K562 (cell line): ENCODE data around the gene ZNF462. TPM values are rescaled to one million over a fixed set of nuclear protein-coding genes. Genes with fewer than 3 reads are reported as not detected.

Experiments
- ATAC-seq: fragments of 200-7000 bp; cut with Tn5 transposase; 3 replicates; pipeline ENCODE4 v1.9.1; 2020; ENCODE audit warnings: moderate library complexity
- BruUV-seq: library from RNA; stranded (reverse); fragments of 400-500 nt; replicated peaks from 2 replicates; lab custom pipeline; 2021; lab: Mats Ljungman, UMichigan
- CTCF ChIA-PET: fragments of 300-600 bp; formaldehyde crosslinking; extraction: SDS; loops from one replicate; lab custom pipeline; 2021; ENCODE audit warnings: low intra/inter-chr PET ratio; lab: Yijun Ruan, JAX
- POLR2A ChIA-PET: fragments of 300-600, 350-650 bp; sonication (Branson Sonifier 250); formaldehyde crosslinking; extraction: SDS; loops from one replicate; lab custom pipeline; 2021; ENCODE audit warnings: antibody characterized with exemption, inconsistent platforms; lab: Yijun Ruan, JAX
- DNase-seq, 4 experiments: peaks; one replicate each; pipeline versions ENCODE4 v3.0.0 to v3.0.0-alpha.2; 2011 to 2018; ENCODE audit warnings: low spot score in 3 of 4, mixed read lengths in 3 of 4; ENCODE audit errors: extremely low read depth in 1 of 4
- FAIRE-seq: peaks from 2 replicates; lab custom pipeline; 2011; peaks lifted over from hg19 to GRCh38; lab: Jason Lieb, UNC
- H2AFZ ChIP-seq: 2 replicates; pipeline ENCODE4 v1.6.0; 2011; ENCODE audit warnings: low read depth, low read length, control low read depth, inconsistent platforms
- H3K27ac ChIP-seq: fragments of 200-600 bp; 3 replicates; pipeline ENCODE4 v1.8.0; 2011; ENCODE audit warnings: low read depth, mild to moderate bottlenecking, control low read depth, inconsistent platforms, low read length, moderate library complexity, mixed read lengths; ENCODE audit errors: extremely low read depth
- H3K27me3 ChIP-seq, 2 experiments: fragments of 300-600 bp in 1 of 2; 2 replicates in 1 of 2; 3 replicates in 1 of 2; pipeline versions ENCODE4 v1.6.0 to v1.8.0; 2011; ENCODE audit warnings: inconsistent platforms in 2 of 2, low read length in 2 of 2, mild to moderate bottlenecking in 1 of 2, mixed read lengths in 1 of 2, moderate library complexity in 1 of 2; ENCODE audit not compliant: control insufficient read depth in 2 of 2, insufficient read depth in 2 of 2
- H3K36me3 ChIP-seq: fragments of 300-600 bp; 3 replicates; pipeline ENCODE4 v1.8.0; 2011; ENCODE audit warnings: mild to moderate bottlenecking, low read length, inconsistent platforms; ENCODE audit not compliant: control insufficient read depth, insufficient read depth
- H3K4me1 ChIP-seq, 2 experiments: fragments of 200-600 bp in 1 of 2; replicated peaks in 1 of 2; 2 replicates in 1 of 2; 3 replicates in 1 of 2; pipeline versions ENCODE4 v1.5.1 to v1.8.0; 2011; ENCODE audit warnings: inconsistent platforms in 2 of 2, low read length in 2 of 2, mild to moderate bottlenecking in 1 of 2, mixed read lengths in 1 of 2, moderate library complexity in 1 of 2; ENCODE audit not compliant: control insufficient read depth in 2 of 2, insufficient read depth in 2 of 2
- H3K4me2 ChIP-seq: 2 replicates; pipeline ENCODE4 v1.6.1; 2011; ENCODE audit warnings: low read length, control low read depth, inconsistent platforms, mixed read lengths; ENCODE audit not compliant: insufficient read depth
- H3K4me3 ChIP-seq: fragments of 200-600 bp; sonication (generic), shearing (Covaris generic); 2 replicates; pipeline ENCODE4 v1.5.1; 2016; ENCODE audit warnings: control low read depth, inconsistent platforms
- H3K79me2 ChIP-seq: fragments of 200-600 bp; 3 replicates; pipeline ENCODE4 v1.8.0; 2011; ENCODE audit warnings: low read length, inconsistent platforms; ENCODE audit not compliant: control insufficient read depth, insufficient read depth
- H3K9ac ChIP-seq, 2 experiments: 2 replicates each; pipeline versions ENCODE4 v1.6.0 to v1.6.1; 2011; ENCODE audit warnings: low read depth in 2 of 2, low read length in 2 of 2, control low read depth in 1 of 2, inconsistent platforms in 1 of 2, mild to moderate bottlenecking in 1 of 2, mixed read lengths in 1 of 2; ENCODE audit not compliant: insufficient read depth in 1 of 2
- H3K9me1 ChIP-seq: one replicate; pipeline ENCODE4 v1.6.0; 2011; ENCODE audit warnings: inconsistent platforms, mild to moderate bottlenecking, low read length, moderate library complexity; ENCODE audit not compliant: control insufficient read depth, insufficient read depth
- H3K9me3 ChIP-seq: replicated peaks from 2 replicates; pipeline ENCODE4 v1.5.1; 2011; ENCODE audit warnings: low read depth, low read length, inconsistent platforms; ENCODE audit not compliant: control insufficient read depth, insufficient read depth
- H4K20me1 ChIP-seq: replicated peaks from 2 replicates; pipeline ENCODE4 v1.6.1; 2011; ENCODE audit warnings: low read length, inconsistent platforms, mixed read lengths; ENCODE audit not compliant: control insufficient read depth, insufficient read depth
- CBFA2T2 ChIP-seq: fragments of 450-650 bp; conservative IDR thresholded peaks from 2 replicates; pipeline ENCODE4 v1.6.1; 2017; ENCODE audit warnings: mild to moderate bottlenecking
- ELF1 ChIP-seq: fragments of 200-800 bp; sonication (Bioruptor generic); IDR thresholded peaks from 2 replicates; pipeline ENCODE4 v1.6.1; 2016; ENCODE audit warnings: missing genetic modification characterization, missing compliant biosample characterization
- HDAC8 ChIP-seq: fragments of 450-650 bp; IDR thresholded peaks from 2 replicates; pipeline ENCODE4 v1.6.1; 2016; ENCODE audit warnings: mild to moderate bottlenecking, missing genetic modification characterization, moderate library complexity, missing compliant biosample characterization
- NR2F6 ChIP-seq: fragments of 450-650 bp; formaldehyde crosslinking; IDR thresholded peaks from 2 replicates; pipeline ENCODE4 v1.4.0; 2020; ENCODE audit warnings: mild to moderate bottlenecking
- RBM25 ChIP-seq: fragments of 200-400 bp; formaldehyde crosslinking; IDR thresholded peaks from 2 replicates; pipeline ENCODE4 v1.6.1; 2018; ENCODE audit warnings: low read length, low read depth, moderate library complexity; ENCODE audit not compliant: severe bottlenecking
- THRAP3 ChIP-seq: fragments of 450-650 bp; IDR thresholded peaks from 2 replicates; pipeline ENCODE4 v1.6.1; 2016; ENCODE audit warnings: mild to moderate bottlenecking, inconsistent platforms, borderline replicate concordance
- ZNF3 ChIP-seq: fragments of 250-450 bp; sonication (Bioruptor Pico); IDR thresholded peaks from 2 replicates; pipeline ENCODE4 v1.5.0; 2021; ENCODE audit warnings: mild to moderate bottlenecking, moderate library complexity
- ZNF584 ChIP-seq: fragments of 200-800 bp; sonication (Bioruptor generic); IDR thresholded peaks from 2 replicates; pipeline ENCODE4 v1.6.1; 2016; ENCODE audit warnings: low read depth, mild to moderate bottlenecking, missing genetic modification characterization, missing compliant biosample characterization
- WGBS: fragments of 100-300 bp; shearing (Covaris generic); methylation state at CpG from one replicate; pipeline ENCODE4 v1.1.6; 2016; ENCODE audit warnings: low coverage, mixed read lengths; ENCODE audit not compliant: insufficient coverage; ENCODE audit errors: missing lambda C conversion rate; 5-methylcytosine and 5-hydroxymethylcytosine counted together
- in situ Hi-C: fragments of 300-500 bp; cut with MboI; formaldehyde crosslinking; loops from 4 replicates; pipeline ENCODE4 v1.15.0; 2018; ENCODE audit warnings: inconsistent platforms, mixed read lengths
- intact Hi-C: fragments of 100-400 bp; cut with micrococcal nuclease; formaldehyde crosslinking; loops from 2 replicates; pipeline ENCODE4 v1.14.2; 2022
- polyA plus RNA-seq, 8 experiments: library from polyadenylated mRNA; depleted of rRNA in 4 of 8; stranded (reverse) in 5 of 8; unstranded in 3 of 8; fragments of >200 nt; fragmentation: Nextera tagmentation in 2 of 8; fragmentation: Illumina TruSeq in 1 of 8; extraction: Ambion mirVana in 2 of 8; extraction: Trizol in 1 of 8; gene quantifications; 2 replicates each; pipeline versions ENCODE4 v1.2.1 to v1.2.3, GENCODE V29; 2011 to 2014; ENCODE audit warnings: inconsistent platforms in 1 of 8, missing spikeins in 1 of 8
- total RNA-seq, 7 experiments: library from RNA; depleted of rRNA in 6 of 7; stranded (reverse); fragments of >200 nt in 6 of 7; fragmentation: Illumina TruSeq in 2 of 7; extraction: Trizol in 2 of 7; gene quantifications; 2 replicates each; pipeline versions ENCODE4 v1.2.1 to v1.2.3, GENCODE V29; 2011 to 2021; ENCODE audit warnings: low replicate concordance in 1 of 7
- TF ChIP-seq, protein P1 (sequence below): sonication (generic); formaldehyde crosslinking; IDR thresholded peaks from 2 replicates; pipeline ENCODE4 v1.8.0; 2022; ENCODE audit warnings: missing genetic modification reagents, mild to moderate bottlenecking, borderline replicate concordance
- TF ChIP-seq, protein P2 (sequence below): fragments of 450-650 bp; formaldehyde crosslinking; IDR thresholded peaks from 2 replicates; pipeline ENCODE4 v1.4.0; 2020; ENCODE audit warnings: mild to moderate bottlenecking
- TF ChIP-seq, protein P3 (sequence below), 2 experiments: fragments of 150-350 bp in 1 of 2; IDR thresholded peaks; 2 replicates each; pipeline ENCODE4 v1.6.1; 2012 to 2016; ENCODE audit warnings: low read depth in 2 of 2, low read length in 2 of 2, mild to moderate bottlenecking in 1 of 2, moderate library complexity in 1 of 2
- TF ChIP-seq, protein P4 (sequence below): fragments of 250-450 bp; sonication (Bioruptor Pico); IDR thresholded peaks from 2 replicates; pipeline ENCODE4 v1.8.0; 2021; ENCODE audit warnings: mild to moderate bottlenecking, moderate library complexity

ZNF462 gene
- total and polyA plus RNA-seq, 9 of the 15 experiments (the other 6 are each of a cell fraction or from before 2014, with no cell fraction given): 0.20 TPM; not detected in 8

DNA sequence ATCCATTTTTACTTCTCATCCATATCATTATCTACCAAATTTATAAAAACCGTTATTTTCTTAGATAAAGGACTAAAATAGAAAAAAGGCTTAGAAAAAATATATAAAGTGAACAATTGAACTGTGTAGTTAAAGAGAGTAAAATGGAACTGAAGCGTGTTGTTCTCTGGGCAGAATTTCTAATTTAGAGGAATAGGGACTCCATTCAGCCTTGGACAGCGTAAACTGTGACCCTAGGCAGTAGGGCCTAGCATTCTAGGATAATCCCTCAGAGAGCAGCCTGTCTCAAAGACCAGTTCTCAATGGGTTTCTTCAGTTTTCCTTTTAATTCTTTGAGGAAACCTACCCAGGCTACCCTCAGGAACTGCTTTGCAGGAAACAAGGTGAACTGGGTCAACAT lies 11.1 kb downstream of the ZNF462 start:
- no peaks in the 10 kb centered on the region for H3K9me1 ChIP-seq
- H3K4me2 ChIP-seq: no peak overlapping the region
- BruUV-seq: no TSS peak
- intact Hi-C loops (no loop called here), in situ Hi-C loops (no loop called here)
- no peak overlapping the region for H3K9ac ChIP-seq
- H3K4me1 ChIP-seq: no peaks in the 10 kb centered on the region
- H4K20me1 ChIP-seq: no peaks in the 10 kb centered on the region
- H3K27me3 ChIP-seq: no peaks in the 10 kb centered on the region
- H3K79me2 ChIP-seq: no peaks in the 10 kb centered on the region
- H3K4me3 ChIP-seq: no peak overlapping the region
- no peak for ATAC-seq
- WGBS: 2% methylated on average over 3 of the region's 3 CpGs
- DNase-seq: no peak
- H3K9me3 ChIP-seq: no peaks in the 10 kb centered on the region
- H2AFZ ChIP-seq: no peak overlapping the region
- TF ChIP-seq RBM25: no peak
- TF ChIP-seq ZNF584 (CRISPR knock-in tag): no peak
- no peak for TF ChIP-seq ZNF3 (CRISPR knock-in tag)
- TF ChIP-seq ELF1 (tag): no peak
- TF ChIP-seq, protein P1, sequence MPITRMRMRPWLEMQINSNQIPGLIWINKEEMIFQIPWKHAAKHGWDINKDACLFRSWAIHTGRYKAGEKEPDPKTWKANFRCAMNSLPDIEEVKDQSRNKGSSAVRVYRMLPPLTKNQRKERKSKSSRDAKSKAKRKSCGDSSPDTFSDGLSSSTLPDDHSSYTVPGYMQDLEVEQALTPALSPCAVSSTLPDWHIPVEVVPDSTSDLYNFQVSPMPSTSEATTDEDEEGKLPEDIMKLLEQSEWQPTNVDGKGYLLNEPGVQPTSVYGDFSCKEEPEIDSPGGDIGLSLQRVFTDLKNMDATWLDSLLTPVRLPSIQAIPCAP (CRISPR knock-in tag): no peak
- no peak for TF ChIP-seq HDAC8
- TF ChIP-seq CBFA2T2: no peak
- TF ChIP-seq, protein P2, sequence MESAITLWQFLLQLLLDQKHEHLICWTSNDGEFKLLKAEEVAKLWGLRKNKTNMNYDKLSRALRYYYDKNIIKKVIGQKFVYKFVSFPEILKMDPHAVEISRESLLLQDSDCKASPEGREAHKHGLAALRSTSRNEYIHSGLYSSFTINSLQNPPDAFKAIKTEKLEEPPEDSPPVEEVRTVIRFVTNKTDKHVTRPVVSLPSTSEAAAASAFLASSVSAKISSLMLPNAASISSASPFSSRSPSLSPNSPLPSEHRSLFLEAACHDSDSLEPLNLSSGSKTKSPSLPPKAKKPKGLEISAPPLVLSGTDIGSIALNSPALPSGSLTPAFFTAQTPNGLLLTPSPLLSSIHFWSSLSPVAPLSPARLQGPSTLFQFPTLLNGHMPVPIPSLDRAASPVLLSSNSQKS (CRISPR knock-in tag): no peak
- TF ChIP-seq, protein P3, sequence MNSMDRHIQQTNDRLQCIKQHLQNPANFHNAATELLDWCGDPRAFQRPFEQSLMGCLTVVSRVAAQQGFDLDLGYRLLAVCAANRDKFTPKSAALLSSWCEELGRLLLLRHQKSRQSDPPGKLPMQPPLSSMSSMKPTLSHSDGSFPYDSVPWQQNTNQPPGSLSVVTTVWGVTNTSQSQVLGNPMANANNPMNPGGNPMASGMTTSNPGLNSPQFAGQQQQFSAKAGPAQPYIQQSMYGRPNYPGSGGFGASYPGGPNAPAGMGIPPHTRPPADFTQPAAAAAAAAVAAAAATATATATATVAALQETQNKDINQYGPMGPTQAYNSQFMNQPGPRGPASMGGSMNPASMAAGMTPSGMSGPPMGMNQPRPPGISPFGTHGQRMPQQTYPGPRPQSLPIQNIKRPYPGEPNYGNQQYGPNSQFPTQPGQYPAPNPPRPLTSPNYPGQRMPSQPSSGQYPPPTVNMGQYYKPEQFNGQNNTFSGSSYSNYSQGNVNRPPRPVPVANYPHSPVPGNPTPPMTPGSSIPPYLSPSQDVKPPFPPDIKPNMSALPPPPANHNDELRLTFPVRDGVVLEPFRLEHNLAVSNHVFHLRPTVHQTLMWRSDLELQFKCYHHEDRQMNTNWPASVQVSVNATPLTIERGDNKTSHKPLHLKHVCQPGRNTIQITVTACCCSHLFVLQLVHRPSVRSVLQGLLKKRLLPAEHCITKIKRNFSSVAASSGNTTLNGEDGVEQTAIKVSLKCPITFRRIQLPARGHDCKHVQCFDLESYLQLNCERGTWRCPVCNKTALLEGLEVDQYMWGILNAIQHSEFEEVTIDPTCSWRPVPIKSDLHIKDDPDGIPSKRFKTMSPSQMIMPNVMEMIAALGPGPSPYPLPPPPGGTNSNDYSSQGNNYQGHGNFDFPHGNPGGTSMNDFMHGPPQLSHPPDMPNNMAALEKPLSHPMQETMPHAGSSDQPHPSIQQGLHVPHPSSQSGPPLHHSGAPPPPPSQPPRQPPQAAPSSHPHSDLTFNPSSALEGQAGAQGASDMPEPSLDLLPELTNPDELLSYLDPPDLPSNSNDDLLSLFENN (IDR thresholded peaks at IDR 0.05; ENCODE audit: low read depth in 2 of 2, low read length in 2 of 2): no peak
- TF ChIP-seq THRAP3: no peak
- TF ChIP-seq NR2F6 (CRISPR knock-in tag): no peak
- TF ChIP-seq, protein P4, sequence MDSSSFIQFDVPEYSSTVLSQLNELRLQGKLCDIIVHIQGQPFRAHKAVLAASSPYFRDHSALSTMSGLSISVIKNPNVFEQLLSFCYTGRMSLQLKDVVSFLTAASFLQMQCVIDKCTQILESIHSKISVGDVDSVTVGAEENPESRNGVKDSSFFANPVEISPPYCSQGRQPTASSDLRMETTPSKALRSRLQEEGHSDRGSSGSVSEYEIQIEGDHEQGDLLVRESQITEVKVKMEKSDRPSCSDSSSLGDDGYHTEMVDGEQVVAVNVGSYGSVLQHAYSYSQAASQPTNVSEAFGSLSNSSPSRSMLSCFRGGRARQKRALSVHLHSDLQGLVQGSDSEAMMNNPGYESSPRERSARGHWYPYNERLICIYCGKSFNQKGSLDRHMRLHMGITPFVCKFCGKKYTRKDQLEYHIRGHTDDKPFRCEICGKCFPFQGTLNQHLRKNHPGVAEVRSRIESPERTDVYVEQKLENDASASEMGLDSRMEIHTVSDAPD (CRISPR knock-in tag): no peak
- CTCF ChIA-PET: no interaction called here
- no peak for FAIRE-seq
- POLR2A ChIA-PET: no interaction called here
- no peaks in the 10 kb centered on the region for H3K36me3 ChIP-seq
- no peak overlapping the region for H3K27ac ChIP-seq
